Kidney (tissue), 14 donors: Measurements from ENCODE around the gene ADAT1. TPM values are rescaled to one million over a fixed set of nuclear protein-coding genes. Genes with fewer than 3 reads are reported as not detected.

Experiments used
- DNase-seq, 5 donors: peaks; one replicate each; pipeline ENCODE4 v3.0.0-alpha.2; 2013 to 2020
- FAIRE-seq: peaks from 2 replicates; lab custom pipeline; 2012; peaks lifted over from hg19 to GRCh38; lab: Jason Lieb, UNC
- H3K27ac ChIP-seq, 2 donors: one replicate each; pipeline ENCODE4 v1.7.0; 2013; ENCODE audit warnings: low read depth in 2 of 2, low read length in 2 of 2, inconsistent platforms in 1 of 2
- H3K27me3 ChIP-seq: one replicate; pipeline ENCODE4 v1.7.1; 2013; ENCODE audit warnings: low read length, inconsistent platforms; ENCODE audit not compliant: control insufficient read depth, insufficient read depth
- H3K36me3 ChIP-seq, 3 donors: one replicate each; pipeline versions ENCODE4 v1.7.0 to v1.7.1; 2013; ENCODE audit warnings: low read length in 3 of 3, control low read depth in 1 of 3, inconsistent platforms in 1 of 3; ENCODE audit not compliant: insufficient read depth in 3 of 3, control insufficient read depth in 2 of 3
- H3K4me1 ChIP-seq, 3 donors: one replicate each; pipeline versions ENCODE4 v1.7.0 to v1.7.1; 2013; ENCODE audit warnings: low read length in 3 of 3, inconsistent platforms in 1 of 3, low read depth in 1 of 3; ENCODE audit not compliant: control insufficient read depth in 2 of 3, insufficient read depth in 2 of 3
- H3K4me3 ChIP-seq, 3 donors: one replicate each; pipeline versions ENCODE4 v1.7.0 to v1.8.1; 2013; ENCODE audit warnings: low read length in 3 of 3, control low read depth in 1 of 3, inconsistent platforms in 1 of 3
- H3K9ac ChIP-seq, 3 donors: one replicate each; pipeline versions ENCODE4 v1.7.0 to v1.7.1; 2013; ENCODE audit warnings: low read length in 3 of 3, control low read depth in 1 of 3, inconsistent platforms in 1 of 3
- H3K9me3 ChIP-seq, 3 donors: one replicate each; pipeline versions ENCODE4 v1.7.0 to v1.7.1; 2013; ENCODE audit warnings: low read length in 3 of 3, control low read depth in 1 of 3, inconsistent platforms in 1 of 3; ENCODE audit not compliant: control insufficient read depth in 2 of 3, insufficient read depth in 1 of 3
- CTCF ChIP-seq: IDR thresholded peaks from 3 replicates; pipeline ENCODE4 v1.5.1; 2012; ENCODE audit warnings: mild to moderate bottlenecking, moderate library complexity, borderline replicate concordance; ENCODE audit not compliant: insufficient read depth; ENCODE audit errors: extremely low read depth
- intact Hi-C: fragments of 100-400 bp; cut with DNase I; formaldehyde crosslinking; loops from one replicate; pipeline ENCODE4 v1.11.1; 2022
- polyA plus RNA-seq: library from polyadenylated mRNA; stranded (reverse); fragments of 350-450 nt; fragmentation: Illumina TruSeq; extraction: RNeasy Lipid Tissue Mini Kit (QIAGEN cat#74804); gene quantifications from one replicate; pipeline ENCODE4 v1.2.3, GENCODE V29; 2014; ENCODE audit warnings: low read depth, low replicate concordance; ENCODE audit not compliant: insufficient read depth
- total RNA-seq: library from RNA; stranded (reverse); fragmentation: NEBNext Ultra II Directional; extraction: Animal tissue kit (Norgen Biotek cat#: 25700); gene quantifications from one replicate; pipeline ENCODE4 v1.2.1, GENCODE V29; 2021
- donor health status: control.
- donor health status: control.
- donor health status: control.
- donor health status: control.
- donor health status: control.
- donor health status: DM: yes; HTN: yes; CAD: no.
- donor health status: Normal renal cell carcinoma (clear cell type).

The ADAT1 gene
- total and polyA plus RNA-seq, 2 donors from 2014 or later: 24.4 to 56.5 TPM

GRCh38 chr16:75576384-75576811 is 46.7 kb downstream of the ADAT1 start:
- Histone ChIP-seq H3K9ac (no peak overlapping the region), H3K4me1 (peaks cover 0 to 7% (median 4%) of the 10 kb centered on the region in 3 donors), H3K27me3 (no peaks in the 10 kb centered on the region), H3K4me3 (no peak overlapping the region), H3K9me3 (no peaks in the 10 kb centered on the region), H3K27ac (no peak overlapping the region), H3K36me3 (peaks cover 14 to 41% (median 32%) of the 10 kb centered on the region in 3 donors)
- no peak for TF ChIP-seq CTCF
- intact Hi-C loops: no loop called here
- DNase-seq (no peak), FAIRE-seq (no peak)

- H3K4me3 ChIP-seq: no peak overlapping the region
- DNase-seq: no peak
- no peak for FAIRE-seq
- peaks cover 14 to 45% (median 32%) of the 10 kb centered on the region in 3 donors for H3K36me3 ChIP-seq
- H3K4me1 ChIP-seq: peaks cover 0 to 7% (median 4%) of the 10 kb centered on the region in 3 donors
- no peaks in the 10 kb centered on the region for H3K27me3 ChIP-seq
- H3K9me3 ChIP-seq: no peaks in the 10 kb centered on the region
- intact Hi-C loops: no loop called here
- H3K9ac ChIP-seq: no peak overlapping the region
- no peak for TF ChIP-seq CTCF
- no peak overlapping the region for H3K27ac ChIP-seq
These were observed 47.1 kb downstream of the ADAT1 start for GRCh38 chr16:75575958-75576357.

GRCh38 chr16:75573955-75574354 is 49.1 kb downstream of the ADAT1 start:
- TF ChIP-seq CTCF: no peak
- no peaks in the 10 kb centered on the region for H3K9me3 ChIP-seq
- no peak overlapping the region for H3K4me3 ChIP-seq
- intact Hi-C loops: no loop called here
- no peak overlapping the region for H3K9ac ChIP-seq
- DNase-seq (no peak), FAIRE-seq (no peak)
- H3K4me1 ChIP-seq: peaks cover 0 to 7% (median 4%) of the 10 kb centered on the region in 3 donors
- no peaks in the 10 kb centered on the region for H3K27me3 ChIP-seq
- H3K27ac ChIP-seq: no peak overlapping the region
- H3K36me3 ChIP-seq: peaks cover 14 to 52% (median 32%) of the 10 kb centered on the region in 3 donors
